Activated T-helper 1 cell treated with anti-CD3 and anti-CD28 coated beads, Interleukin-2, amount 50 U/mL, for 16 hours (primary cell): ENCODE measurements around the gene PRPF40B.
A peak's percentile ranks its signal among the peaks of the same experiment; 100 is the strongest.

ENCODE experiments used
- DNase-seq, 2 donors: peaks; one replicate each; pipeline ENCODE4 v3.0.0-alpha.2; 2020; ENCODE audit warnings: low read depth in 1 of 2, low spot score in 1 of 2

PRPF40B gene

GRCh38 chr12:49658276-49658675, 34.9 kb downstream of the PRPF40B start:
- DNase-seq: no peak

GRCh38 chr12:49659753-49660152, 36.4 kb downstream of the PRPF40B start:
- DNase-seq: no peak

- no peak for DNase-seq
Measured at GRCh38 chr12:49661191-49661590, 37.8 kb downstream of the PRPF40B start.

- no peak for DNase-seq
Measured at GRCh38 chr12:49661746-49662145, 38.4 kb downstream of the PRPF40B start.

GRCh38 chr12:49662998-49663843, 39.9 kb downstream of the PRPF40B start:
- DNase-seq: peak; percentile 45 to 53

GRCh38 chr12:49664167-49664566, 40.8 kb downstream of the PRPF40B start:
- no peak for DNase-seq

GRCh38 chr12:49664591-49665239, 41.4 kb downstream of the PRPF40B start:
- no peak for DNase-seq

GRCh38 chr12:49665384-49665783, 42.0 kb downstream of the PRPF40B start:
- no peak for DNase-seq

- no peak for DNase-seq
Measured at GRCh38 chr12:49666176-49666575, 42.8 kb downstream of the PRPF40B start.

GRCh38 chr12:49667325-49668090, 44.1 kb downstream of the PRPF40B start:
- DNase-seq: no peak

- no peak for DNase-seq
Measured at GRCh38 chr12:49669796-49670195, 46.4 kb downstream of the PRPF40B start.

GRCh38 chr12:49671031-49671765, 47.8 kb downstream of the PRPF40B start:
- peak; percentile 24 to 34 for DNase-seq

- DNase-seq: no peak
Measured at GRCh38 chr12:49672301-49673217, 49.2 kb downstream of the PRPF40B start.

GRCh38 chr12:49673446-49674317, 50.3 kb downstream of the PRPF40B start:
- DNase-seq: no peak

GRCh38 chr12:49674318-49674981, 51.1 kb downstream of the PRPF40B start:
- DNase-seq: no peak

- no peak for DNase-seq
Measured at GRCh38 chr12:49675137-49675536, 51.8 kb downstream of the PRPF40B start.

- DNase-seq: no peak
Measured at GRCh38 chr12:49678711-49679110, 55.4 kb downstream of the PRPF40B start.

- no peak for DNase-seq
Measured at GRCh38 chr12:49680075-49680474, 56.7 kb downstream of the PRPF40B start.
